ENCODE data around the gene TRPC4AP.

Gene TRPC4AP

GRCh38 chr20:35013421-35014411 is 78.9 kb downstream of the TRPC4AP start:
- DNase-seq (ENCODE audit: low read depth) = no peak

- no peak for DNase-seq (ENCODE audit: low read depth)
These were observed 80.2 kb downstream of the TRPC4AP start for GRCh38 chr20:35012227-35013069.

- no peak for DNase-seq (ENCODE audit: low read depth)
These were observed 80.9 kb downstream of the TRPC4AP start for GRCh38 chr20:35011589-35012226.

GRCh38 chr20:35010405-35011192 is 82.0 kb downstream of the TRPC4AP start:
- DNase-seq (ENCODE audit: low read depth) = no peak

- DNase-seq (ENCODE audit: low read depth) = no peak
These were observed 82.8 kb downstream of the TRPC4AP start for GRCh38 chr20:35009665-35010328.

GRCh38 chr20:35008411-35009342 is 83.9 kb downstream of the TRPC4AP start:
- no peak for DNase-seq (ENCODE audit: low read depth)

GRCh38 chr20:35007891-35008290 is 84.7 kb downstream of the TRPC4AP start:
- DNase-seq (ENCODE audit: low read depth) = no peak

- DNase-seq (ENCODE audit: low read depth) = no peak
These were observed 85.2 kb downstream of the TRPC4AP start for GRCh38 chr20:35007413-35007812.

- DNase-seq (ENCODE audit: low read depth) = no peak
These were observed 86.1 kb downstream of the TRPC4AP start for GRCh38 chr20:35006531-35006971.

- DNase-seq (ENCODE audit: low read depth) = no peak
These were observed 86.6 kb downstream of the TRPC4AP start for GRCh38 chr20:35006009-35006408.

GRCh38 chr20:35005463-35005961 is 87.1 kb downstream of the TRPC4AP start:
- no peak for DNase-seq (ENCODE audit: low read depth)

- no peak for DNase-seq (ENCODE audit: low read depth)
These were observed 87.7 kb downstream of the TRPC4AP start for GRCh38 chr20:35004749-35005462.

GRCh38 chr20:35004051-35004725 is 88.4 kb downstream of the TRPC4AP start:
- DNase-seq (ENCODE audit: low read depth) = no peak

GRCh38 chr20:35003211-35004031 is 89.2 kb downstream of the TRPC4AP start:
- no peak for DNase-seq (ENCODE audit: low read depth)

- no peak for DNase-seq (ENCODE audit: low read depth)
These were observed 90.0 kb downstream of the TRPC4AP start for GRCh38 chr20:35002426-35003210.

GRCh38 chr20:35001596-35002362 is 90.8 kb downstream of the TRPC4AP start:
- no peak for DNase-seq (ENCODE audit: low read depth)
